22Rv1 (cell line): ENCODE results near the gene LTF.
"Not testable (repeated sequence)": the region's sequence is repeated elsewhere in the genome, so short reads cannot be mapped to it uniquely, and the experiment has no call there.

Experiments used
- CTCF ChIP-seq: fragments of 450-650 bp; IDR thresholded peaks from 2 replicates; pipeline ENCODE4 v1.5.1; 2017; ENCODE audit warnings: mild to moderate bottlenecking
- ZFX ChIP-seq: fragments of 450-650 bp; IDR thresholded peaks from 2 replicates; pipeline ENCODE4 v1.6.1; 2017; ENCODE audit warnings: antibody characterized with exemption, borderline replicate concordance

- TF ChIP-seq CTCF, ZFX: not testable (repeated sequence)
Observed at GRCh38 chr3:46426476-46426875, 38.2 kb downstream of the LTF start.
